ENCODE measurements around the gene XK. TPM values are rescaled to one million over a fixed set of nuclear protein-coding genes. Genes with fewer than 3 reads are reported as not detected.

The XK gene
- total RNA-seq, 1 experiment from 2014 or later, result 2.6 TPM

- Mint-ChIP-seq H3K36me3 (ENCODE audit: insufficient read depth, unreplicated experiment) (no peaks in the 10 kb centered on the region), H3K27me3 (ENCODE audit: insufficient read depth, unreplicated experiment) (no peaks in the 10 kb centered on the region), H3K27ac (ENCODE audit: unreplicated experiment) (no peak overlapping the region), H3K4me1 (ENCODE audit: low read depth, unreplicated experiment) (peaks cover 12% of the 10 kb centered on the region), H3K9me3 (ENCODE audit: unreplicated experiment) (no peaks in the 10 kb centered on the region), H3K4me3 (ENCODE audit: unreplicated experiment) (no peak overlapping the region)
- intact Hi-C loops (cut with micrococcal nuclease; ENCODE audit: unreplicated experiment), result no loop called here
- Histone ChIP-seq H3K4me3 (ENCODE audit: low read depth, low read length) (no peak overlapping the region), H3K9me3 (no peaks in the 10 kb centered on the region), H3K4me1 (no peaks in the 10 kb centered on the region), H3K36me3 (ENCODE audit: control insufficient read depth, insufficient read depth, low read length) (no peaks in the 10 kb centered on the region), H3K27me3 (replicated peaks; ENCODE audit: control insufficient read depth, insufficient read depth, low read length) (no peaks in the 10 kb centered on the region)
- no TSS peak for BruUV-seq (replicated peaks)
- CTCF ChIA-PET, result no interaction called here
- POLR2A ChIA-PET, result no interaction called here
- no peak for DNase-seq
- TF ChIP-seq, protein P1, sequence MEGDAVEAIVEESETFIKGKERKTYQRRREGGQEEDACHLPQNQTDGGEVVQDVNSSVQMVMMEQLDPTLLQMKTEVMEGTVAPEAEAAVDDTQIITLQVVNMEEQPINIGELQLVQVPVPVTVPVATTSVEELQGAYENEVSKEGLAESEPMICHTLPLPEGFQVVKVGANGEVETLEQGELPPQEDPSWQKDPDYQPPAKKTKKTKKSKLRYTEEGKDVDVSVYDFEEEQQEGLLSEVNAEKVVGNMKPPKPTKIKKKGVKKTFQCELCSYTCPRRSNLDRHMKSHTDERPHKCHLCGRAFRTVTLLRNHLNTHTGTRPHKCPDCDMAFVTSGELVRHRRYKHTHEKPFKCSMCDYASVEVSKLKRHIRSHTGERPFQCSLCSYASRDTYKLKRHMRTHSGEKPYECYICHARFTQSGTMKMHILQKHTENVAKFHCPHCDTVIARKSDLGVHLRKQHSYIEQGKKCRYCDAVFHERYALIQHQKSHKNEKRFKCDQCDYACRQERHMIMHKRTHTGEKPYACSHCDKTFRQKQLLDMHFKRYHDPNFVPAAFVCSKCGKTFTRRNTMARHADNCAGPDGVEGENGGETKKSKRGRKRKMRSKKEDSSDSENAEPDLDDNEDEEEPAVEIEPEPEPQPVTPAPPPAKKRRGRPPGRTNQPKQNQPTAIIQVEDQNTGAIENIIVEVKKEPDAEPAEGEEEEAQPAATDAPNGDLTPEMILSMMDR (IDR thresholded peaks at IDR 0.05; ENCODE audit: insufficient read depth in 1 of 2, low read depth in 1 of 2, low read length in 1 of 2, severe bottlenecking in 1 of 2, unreplicated experiment in 1 of 2), result no peak
These were observed 7.0 kb upstream of the XK start for GRCh38 chrX:37678574-37678973.

- CTCF ChIA-PET, result no interaction called here
These were observed 6.4 kb upstream of the XK start for GRCh38 chrX:37679230-37679629.

GRCh38 chrX:37679888-37680287, 5.7 kb upstream of the XK start:
- ChIA-PET CTCF (no interaction called here), POLR2A (interaction anchor here (0.6 kb wide), 1 partner anchor 48 kb away, joined by 6 read pairs; no protein-coding TSS in a partner anchor)
- DNase-seq, result no peak
- no peak overlapping the region for H3K4me3 ChIP-seq (ENCODE audit: low read depth, low read length)
- no peaks in the 10 kb centered on the region for H3K36me3 ChIP-seq (ENCODE audit: control insufficient read depth, insufficient read depth, low read length)
- no peaks in the 10 kb centered on the region for H3K36me3 Mint-ChIP-seq (ENCODE audit: insufficient read depth, unreplicated experiment)
- no peak overlapping the region for H3K27ac Mint-ChIP-seq (ENCODE audit: unreplicated experiment)
- H3K27me3 ChIP-seq (replicated peaks; ENCODE audit: control insufficient read depth, insufficient read depth, low read length), result no peaks in the 10 kb centered on the region
- H3K9me3 ChIP-seq, result no peaks in the 10 kb centered on the region
- BruUV-seq (replicated peaks), result no TSS peak
- intact Hi-C loops (cut with micrococcal nuclease; ENCODE audit: unreplicated experiment), result no loop called here
- peaks cover 12% of the 10 kb centered on the region for H3K4me1 Mint-ChIP-seq (ENCODE audit: low read depth, unreplicated experiment)
- H3K4me1 ChIP-seq, result no peaks in the 10 kb centered on the region
- H3K9me3 Mint-ChIP-seq (ENCODE audit: unreplicated experiment), result no peaks in the 10 kb centered on the region
- H3K4me3 Mint-ChIP-seq (ENCODE audit: unreplicated experiment), result no peak overlapping the region
- no peaks in the 10 kb centered on the region for H3K27me3 Mint-ChIP-seq (ENCODE audit: insufficient read depth, unreplicated experiment)
- TF ChIP-seq, protein P1 (IDR thresholded peaks at IDR 0.05; ENCODE audit: insufficient read depth in 1 of 2, low read depth in 1 of 2, low read length in 1 of 2, severe bottlenecking in 1 of 2, unreplicated experiment in 1 of 2), result no peak

More at GRCh38 chrX:37679230-37679629, 6.4 kb upstream of the XK start:
- H3K36me3 Mint-ChIP-seq (ENCODE audit: insufficient read depth, unreplicated experiment), result no peaks in the 10 kb centered on the region
- no peaks in the 10 kb centered on the region for H3K27me3 Mint-ChIP-seq (ENCODE audit: insufficient read depth, unreplicated experiment)
- Histone ChIP-seq H3K36me3 (ENCODE audit: control insufficient read depth, insufficient read depth, low read length) (no peaks in the 10 kb centered on the region), H3K4me1 (no peaks in the 10 kb centered on the region), H3K4me3 (ENCODE audit: low read depth, low read length) (no peak overlapping the region), H3K9me3 (no peaks in the 10 kb centered on the region), H3K27me3 (replicated peaks; ENCODE audit: control insufficient read depth, insufficient read depth, low read length) (no peaks in the 10 kb centered on the region)
- H3K4me1 Mint-ChIP-seq (ENCODE audit: low read depth, unreplicated experiment), result peaks cover 12% of the 10 kb centered on the region
- no peak for DNase-seq
- H3K27ac Mint-ChIP-seq (ENCODE audit: unreplicated experiment), result no peak overlapping the region
- H3K4me3 Mint-ChIP-seq (ENCODE audit: unreplicated experiment), result no peak overlapping the region
- intact Hi-C loops (cut with micrococcal nuclease; ENCODE audit: unreplicated experiment), result no loop called here
- H3K9me3 Mint-ChIP-seq (ENCODE audit: unreplicated experiment), result no peaks in the 10 kb centered on the region
- TF ChIP-seq, protein P1 (IDR thresholded peaks at IDR 0.05; ENCODE audit: insufficient read depth in 1 of 2, low read depth in 1 of 2, low read length in 1 of 2, severe bottlenecking in 1 of 2, unreplicated experiment in 1 of 2), result no peak
- POLR2A ChIA-PET, result no interaction called here
- no TSS peak for BruUV-seq (replicated peaks)

All from Caco-2 (cell line).